Activated CD4-positive, alpha-beta memory T cell treated with anti-CD3 and anti-CD28 coated beads, Interleukin-2, amount 10 ng/mL, durations not matched to agents 7 days and 5 days (primary cell): ENCODE data around the gene BEGAIN. TPM values are rescaled to one million over a fixed set of nuclear protein-coding genes. Genes with fewer than 3 reads are reported as not detected.

ENCODE experiments used
- CTCF ChIA-PET: fragments of 350-600 bp; sonication (Branson Sonifier 250); formaldehyde crosslinking; loops from one replicate; lab custom pipeline; 2021; ENCODE audit warnings: antibody characterized with exemption, inconsistent platforms; lab: Charles Lee
- POLR2A ChIA-PET: fragments of 350-600 bp; sonication (Branson Sonifier 250); formaldehyde crosslinking; loops from one replicate; lab custom pipeline; 2021; ENCODE audit warnings: antibody characterized with exemption; lab: Charles Lee
- DNase-seq: peaks from one replicate; pipeline ENCODE4 v3.0.0-alpha.2; 2020
- H3K27ac Mint-ChIP-seq: one replicate; pipeline ENCODE4 v1.8.0; 2021; ENCODE audit warnings: mild to moderate bottlenecking, mixed read lengths
- H3K27me3 Mint-ChIP-seq: one replicate; pipeline ENCODE4 v1.8.0; 2021; ENCODE audit warnings: mixed read lengths
- H3K36me3 Mint-ChIP-seq: one replicate; pipeline ENCODE4 v1.8.0; 2021; ENCODE audit warnings: low read depth, mixed read lengths
- H3K4me1 Mint-ChIP-seq: one replicate; pipeline ENCODE4 v1.8.0; 2021; ENCODE audit warnings: mixed read lengths
- H3K4me3 Mint-ChIP-seq: one replicate; pipeline ENCODE4 v1.8.0; 2021; ENCODE audit warnings: mild to moderate bottlenecking, mixed read lengths
- H3K9me3 Mint-ChIP-seq: one replicate; pipeline ENCODE4 v1.8.0; 2021; ENCODE audit warnings: mixed read lengths
- total RNA-seq, 2 experiments: library from RNA; stranded (reverse); gene quantifications; one replicate each; pipeline ENCODE4 v1.2.3, GENCODE V29; 2021

BEGAIN gene
- total RNA-seq, 2 experiments from 2014 or later, result 2.7 to 3.1 TPM

- no peaks in the 10 kb centered on the region for H3K9me3 Mint-ChIP-seq
- H3K27ac Mint-ChIP-seq, result no peak overlapping the region
- CTCF ChIA-PET, result no interaction called here
- peaks cover 8% of the 10 kb centered on the region for H3K4me1 Mint-ChIP-seq
- H3K27me3 Mint-ChIP-seq, result peaks cover 1% of the 10 kb centered on the region
- no peak overlapping the region for H3K4me3 Mint-ChIP-seq
- no peak for DNase-seq
- POLR2A ChIA-PET, result no interaction called here
- H3K36me3 Mint-ChIP-seq, result no peaks in the 10 kb centered on the region
Observed at GRCh38 chr14:100495917-100496316, 91.3 kb downstream of the BEGAIN start.

- Mint-ChIP-seq H3K36me3 (no peaks in the 10 kb centered on the region), H3K4me3 (no peak overlapping the region), H3K27ac (no peak overlapping the region), H3K4me1 (peaks cover 5% of the 10 kb centered on the region), H3K27me3 (peaks cover 1% of the 10 kb centered on the region), H3K9me3 (no peaks in the 10 kb centered on the region)
- POLR2A ChIA-PET, result no interaction called here
- CTCF ChIA-PET, result no interaction called here
- DNase-seq, result no peak
Observed at GRCh38 chr14:100494645-100495044, 92.6 kb downstream of the BEGAIN start.

GRCh38 chr14:100490252-100490651 lies 97.0 kb downstream of the BEGAIN start:
- Mint-ChIP-seq H3K4me1 (peaks cover 40% of the 10 kb centered on the region), H3K4me3 (no peak overlapping the region), H3K27ac (no peak overlapping the region), H3K27me3 (no peaks in the 10 kb centered on the region), H3K9me3 (no peaks in the 10 kb centered on the region), H3K36me3 (peaks cover under 1% of the 10 kb centered on the region)
- POLR2A ChIA-PET, result no interaction called here
- no peak for DNase-seq
- CTCF ChIA-PET, result no interaction called here

GRCh38 chr14:100488057-100488456 lies 99.2 kb downstream of the BEGAIN start:
- H3K4me1 Mint-ChIP-seq, result peaks cover 38% of the 10 kb centered on the region
- no peaks in the 10 kb centered on the region for H3K27me3 Mint-ChIP-seq
- no peak overlapping the region for H3K4me3 Mint-ChIP-seq
- ChIA-PET CTCF (interaction anchor here (0.9 to 2.0 kb wide), 2 partner anchors 158 to 165 kb away, joined by 3 to 6 read pairs; no protein-coding TSS in a partner anchor), POLR2A (interaction anchor here (0.8 kb wide), 1 partner anchor 10 kb away, joined by 4 read pairs; no protein-coding TSS in a partner anchor)
- DNase-seq, result peak; percentile 56
- H3K36me3 Mint-ChIP-seq, result peaks cover 3% of the 10 kb centered on the region
- H3K27ac Mint-ChIP-seq, result peak overlapping the region; percentile 42
- H3K9me3 Mint-ChIP-seq, result no peaks in the 10 kb centered on the region

GRCh38 chr14:100487304-100487703 lies 99.9 kb downstream of the BEGAIN start:
- Mint-ChIP-seq H3K27me3 (no peaks in the 10 kb centered on the region), H3K9me3 (no peaks in the 10 kb centered on the region), H3K4me3 (no peak overlapping the region), H3K27ac (no peak overlapping the region), H3K36me3 (peaks cover 3% of the 10 kb centered on the region), H3K4me1 (peaks cover 38% of the 10 kb centered on the region)
- DNase-seq, result no peak
- ChIA-PET CTCF (interaction anchor here (0.8 to 0.9 kb wide), 2 partner anchors 59 to 166 kb away, joined by 3 read pairs; no protein-coding TSS in a partner anchor), POLR2A (no interaction called here)

Other genes starting within 250 kb of the BEGAIN start
- 1 to 10 TPM; 6.1 to 6.9 TPM for gene WDR25, start 210.9 kb downstream of the BEGAIN start, total RNA-seq
- not detected for gene DLK1, start 139.5 kb upstream of the BEGAIN start, total RNA-seq
- not detected for gene MEG3, start 238.7 kb upstream of the BEGAIN start, total RNA-seq